Measurements from ENCODE around the gene MVD.
"Not testable (repeated sequence)": the region's sequence is repeated elsewhere in the genome, so short reads cannot be mapped to it uniquely, and the experiment has no call there.

The MVD gene

DNA sequence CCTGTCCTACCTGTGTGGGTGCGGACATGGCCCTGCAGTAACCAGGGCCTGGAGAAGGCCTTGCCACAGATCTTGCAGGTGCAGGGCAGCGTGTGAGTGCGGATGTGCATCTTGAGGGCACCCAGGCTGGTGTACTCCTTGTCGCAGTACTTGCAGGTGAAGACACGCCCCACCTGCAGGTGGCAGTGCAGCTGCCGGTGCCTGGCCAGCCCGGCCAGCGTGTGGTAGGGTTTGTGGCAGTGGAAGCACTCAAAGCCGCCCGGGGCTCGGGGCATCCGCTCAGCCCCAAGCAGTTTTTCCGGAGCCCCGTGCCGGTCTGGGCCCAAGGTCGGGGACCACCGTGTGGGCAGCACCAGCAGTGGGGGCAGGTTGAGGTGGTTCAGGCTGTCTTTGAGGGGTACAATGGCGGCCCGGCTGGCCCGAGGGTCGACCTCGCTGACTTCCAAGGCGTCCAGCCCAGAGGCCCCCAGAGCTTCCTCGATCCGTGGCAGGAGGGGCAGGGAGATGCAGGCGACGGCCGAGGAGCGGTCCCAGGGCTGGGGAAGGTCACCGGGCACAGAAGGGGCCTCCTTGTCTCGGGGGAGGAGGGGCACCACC is 18.3 kb upstream of the MVD start:
- no peak for FAIRE-seq

GRCh38 chr16:88680554-88681083 is 17.7 kb upstream of the MVD start:
- FAIRE-seq, result no peak

DNA sequence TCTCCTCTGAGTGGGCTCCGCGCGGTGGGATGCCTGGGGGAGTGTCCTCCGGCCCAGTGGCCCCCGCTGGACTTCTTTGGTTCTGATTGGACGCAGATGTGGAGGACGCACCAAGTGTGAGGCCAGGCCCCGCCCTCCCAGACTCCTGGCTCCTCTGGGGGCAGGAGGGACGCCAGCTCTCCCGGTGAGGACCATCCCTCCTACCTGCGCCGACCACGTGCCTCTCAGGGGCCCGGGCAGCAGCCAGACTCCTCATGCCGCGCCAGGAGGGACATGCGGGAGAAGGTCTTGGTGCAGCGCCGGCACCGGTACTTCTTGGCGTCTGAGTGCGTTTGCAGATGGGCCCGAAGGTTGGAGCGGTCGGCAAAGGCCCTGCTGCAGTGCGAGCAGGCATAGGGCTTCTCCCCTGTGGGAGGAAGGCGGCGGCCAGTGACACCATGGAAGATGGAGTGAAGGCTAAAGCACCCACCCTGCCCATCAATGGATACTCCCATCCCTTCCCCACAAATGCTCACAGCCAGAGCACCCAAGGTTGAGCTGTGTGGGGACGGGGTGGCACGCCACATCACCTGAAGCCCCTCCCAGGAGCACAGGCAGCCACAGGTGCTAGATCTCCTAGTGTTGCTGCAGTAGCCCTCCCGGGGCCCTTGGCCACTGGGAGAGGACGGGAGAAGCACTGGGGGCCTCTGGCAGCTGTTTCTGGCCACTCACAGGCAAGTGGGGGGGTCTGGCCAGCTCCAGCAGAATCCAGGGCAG is 15.5 kb upstream of the MVD start:
- FAIRE-seq, result no peak

DNA sequence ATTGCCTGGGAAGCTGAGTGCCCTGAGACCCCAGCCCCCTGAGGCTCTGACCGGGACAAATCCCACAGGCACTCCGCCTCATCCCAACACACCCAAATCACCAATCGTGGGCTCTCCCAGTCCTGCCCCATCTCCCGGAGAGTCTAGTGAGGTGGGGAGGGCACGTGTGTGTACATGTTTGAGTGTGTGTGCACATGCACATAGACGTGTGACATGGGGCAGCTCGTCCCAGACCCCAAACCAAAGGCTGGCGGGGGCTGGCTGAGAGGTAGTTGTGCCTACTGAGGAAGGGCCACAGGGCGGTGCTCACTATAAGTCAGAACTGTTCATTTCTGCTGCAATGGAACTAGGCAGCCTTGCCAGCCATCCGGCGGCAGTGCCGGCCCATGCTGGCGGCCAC is 14.8 kb upstream of the MVD start:
- FAIRE-seq, result no peak

- no peak for FAIRE-seq
These were observed 13.8 kb upstream of the MVD start for GRCh38 chr16:88676502-88677242.

GRCh38 chr16:88673716-88674379 is 11.0 kb upstream of the MVD start:
- FAIRE-seq, result no peak

GRCh38 chr16:88672776-88673175 is 9.9 kb upstream of the MVD start:
- no peak for FAIRE-seq

DNA sequence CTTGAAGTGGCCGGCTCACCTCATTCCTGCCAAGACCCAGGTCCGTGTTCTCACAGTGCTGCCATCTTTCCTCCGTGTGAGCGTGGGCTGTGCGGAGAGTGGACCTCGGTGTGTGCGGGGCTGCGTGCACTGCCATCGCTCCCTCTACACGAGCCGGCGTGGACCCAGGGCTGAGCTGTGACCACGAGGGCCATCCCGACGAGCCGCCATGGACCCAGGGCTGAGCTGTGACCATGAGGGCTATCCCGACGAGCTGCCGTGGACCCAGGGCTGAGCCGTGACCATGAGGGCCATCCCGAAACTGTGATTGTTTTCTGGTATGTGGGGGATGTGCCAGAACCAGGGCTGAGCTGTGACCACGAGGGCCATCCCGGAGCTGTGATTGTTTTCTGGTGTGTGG is 8.9 kb upstream of the MVD start:
- no peak for FAIRE-seq

DNA sequence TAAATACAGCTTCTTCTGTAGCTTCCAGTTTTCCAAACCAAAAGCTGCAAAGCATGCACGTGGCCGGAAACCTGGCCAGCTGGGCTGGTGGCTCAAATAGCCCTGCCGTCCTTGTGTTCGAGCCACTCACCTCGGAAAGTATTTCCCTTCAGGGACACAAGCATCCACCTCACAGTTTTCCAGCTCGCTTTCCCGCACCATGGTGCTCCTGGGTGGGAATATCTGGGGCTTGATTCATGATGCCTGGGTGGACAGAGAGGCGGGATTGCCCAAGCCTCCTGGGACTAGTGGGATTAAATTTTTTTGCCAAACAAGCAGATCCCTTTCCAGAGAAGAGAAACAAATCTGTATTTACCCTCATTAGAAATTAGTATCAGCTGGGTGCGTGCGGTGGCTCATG is 7.1 kb upstream of the MVD start:
- no peak for FAIRE-seq

DNA sequence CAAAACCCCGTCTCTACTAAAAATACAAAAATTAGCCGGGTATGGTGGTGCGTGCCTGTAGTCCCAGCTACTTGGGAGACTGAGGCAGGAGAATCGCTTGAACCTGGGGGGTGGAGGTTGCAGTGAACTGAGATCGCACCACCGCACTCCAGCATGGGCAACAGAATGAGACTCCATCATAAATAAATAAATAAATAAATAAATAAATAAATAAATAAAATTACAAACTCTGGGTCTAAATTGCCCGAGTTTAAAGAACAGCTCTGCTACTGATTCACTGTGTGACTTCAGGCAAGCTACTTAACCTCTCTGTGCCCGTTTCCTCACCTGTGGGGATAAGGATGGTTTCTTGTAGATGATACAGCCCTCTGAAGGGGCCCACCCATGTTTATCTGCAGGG is 6.6 kb upstream of the MVD start:
- not testable (repeated sequence) for FAIRE-seq

GRCh38 chr16:88667461-88667860 is 4.6 kb upstream of the MVD start:
- no peak for FAIRE-seq

GRCh38 chr16:88665570-88665969 is 2.7 kb upstream of the MVD start:
- FAIRE-seq, result no peak

- no peak for FAIRE-seq
These were observed 2.3 kb upstream of the MVD start for GRCh38 chr16:88665148-88665547.

DNA sequence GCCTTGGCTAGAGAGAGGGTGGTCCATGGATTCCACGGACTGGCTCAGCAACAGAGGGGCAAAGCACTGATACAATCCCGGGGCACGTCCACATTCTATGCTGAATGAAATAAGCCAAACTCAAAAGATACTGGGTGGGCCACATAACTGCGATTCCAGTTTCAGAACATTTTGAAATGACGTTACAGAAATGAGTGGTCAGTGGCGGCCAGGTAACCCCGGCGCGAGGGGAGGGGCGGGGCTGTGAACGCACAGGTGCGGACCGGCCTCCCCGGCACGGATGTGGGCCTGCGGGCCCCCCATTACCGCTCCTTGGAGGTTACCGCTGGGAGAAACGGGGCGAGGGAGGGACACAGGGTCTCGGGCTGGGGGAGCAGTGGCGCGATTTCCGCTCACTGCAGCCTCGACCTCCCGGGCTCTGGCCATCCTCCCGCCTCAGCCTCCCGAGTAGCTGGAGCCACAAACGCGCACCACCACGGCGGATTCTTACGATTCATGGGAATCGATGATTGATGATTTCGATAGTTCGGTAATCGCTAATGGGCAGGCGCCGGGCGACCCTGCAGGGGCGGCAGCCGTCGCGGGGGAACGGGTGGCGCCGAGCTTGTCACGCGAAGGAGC is 559 bp downstream of the MVD start:
- no peak for FAIRE-seq

DNA sequence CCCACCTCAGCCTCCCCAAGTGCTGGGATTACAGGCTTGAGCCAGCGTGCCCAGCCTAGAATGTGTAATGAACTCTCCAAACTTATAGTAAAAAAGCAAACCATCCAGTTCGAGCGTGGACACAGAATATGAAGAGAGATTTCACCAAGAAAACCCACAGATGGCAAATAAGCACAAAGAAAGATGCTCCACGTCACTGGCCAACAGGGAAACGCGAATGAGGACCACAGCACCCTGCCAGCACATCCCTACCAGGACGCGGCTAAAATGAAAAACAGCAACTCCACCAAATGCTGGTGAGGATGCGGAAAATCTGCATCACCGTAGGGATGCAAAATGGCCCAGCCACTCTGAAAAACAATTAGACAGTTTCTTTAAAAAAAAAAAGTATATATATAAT is 1.4 kb downstream of the MVD start:
- no peak for FAIRE-seq

DNA sequence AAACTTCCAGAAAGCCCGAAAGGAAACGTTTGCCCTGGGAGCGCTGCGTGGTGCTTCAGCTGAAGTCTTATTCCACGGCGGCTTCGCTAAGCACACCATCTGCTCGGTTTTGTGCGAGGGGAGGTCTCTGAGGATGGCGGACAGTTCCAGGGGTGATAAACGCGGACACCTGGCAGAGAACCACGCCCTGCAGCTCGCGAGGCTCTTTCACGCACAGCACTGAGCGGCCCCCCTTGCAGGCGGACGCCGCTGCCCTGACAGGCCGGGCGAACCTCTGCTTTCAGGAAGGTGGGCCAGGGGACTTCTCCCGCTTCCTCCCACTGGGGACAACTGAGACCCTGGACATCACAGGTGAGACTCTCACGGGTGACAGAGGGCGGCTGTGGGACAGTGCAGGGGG is 3.7 kb downstream of the MVD start:
- no peak for FAIRE-seq

- FAIRE-seq, result no peak
These were observed 4.2 kb downstream of the MVD start for GRCh38 chr16:88658714-88659113.

GRCh38 chr16:88657371-88657770 is 5.5 kb downstream of the MVD start:
- no peak for FAIRE-seq

GRCh38 chr16:88656291-88656980 is 6.5 kb downstream of the MVD start:
- FAIRE-seq, result no peak

DNA sequence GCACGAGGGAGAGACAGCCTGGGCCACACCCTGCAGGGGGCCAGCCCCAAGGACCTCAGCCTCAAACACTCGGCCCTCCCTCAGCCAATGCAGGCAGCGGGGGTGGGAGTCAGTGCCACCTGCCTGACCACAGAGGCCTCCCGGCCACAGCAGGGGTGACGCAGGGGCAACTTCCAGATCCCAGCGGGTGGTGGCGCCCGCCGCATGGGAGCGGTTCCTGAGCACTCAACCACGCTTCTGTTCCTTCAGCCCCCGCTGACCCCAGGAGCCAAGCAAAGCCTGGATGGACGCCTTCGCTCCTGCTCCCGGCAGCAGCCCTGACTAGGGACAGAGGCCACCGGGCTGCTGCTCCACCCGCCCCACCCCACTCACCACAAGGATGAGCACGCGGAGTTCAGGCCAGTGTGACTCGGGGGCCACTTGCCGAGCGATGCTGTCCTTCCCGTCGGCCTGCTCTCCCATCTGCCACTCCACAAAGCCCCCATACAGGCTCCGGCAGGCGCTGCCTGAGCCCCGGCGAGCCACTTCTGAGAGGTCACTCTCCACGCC is 7.1 kb downstream of the MVD start:
- no peak for FAIRE-seq

GRCh38 chr16:88655053-88655732 is 7.7 kb downstream of the MVD start:
- FAIRE-seq, result no peak

Data from colon (tissue), 2 donors.